ENCODE data around the gene CPZ. TPM values are rescaled to one million over a fixed set of nuclear protein-coding genes. Genes with fewer than 3 reads are reported as not detected.
A peak's percentile ranks its signal among the peaks of the same experiment; 100 is the strongest.

The CPZ gene
- polyA plus RNA-seq, 3 donors: not detected

GRCh38 chr4:8595237-8596087 lies 2.9 kb downstream of the CPZ start:
- DNase-seq: no peak
- intact Hi-C loops (cut with micrococcal nuclease): no loop called here
- peaks cover 26 to 41% (median 34%) of the 10 kb centered on the region in 3 donors for H3K27me3 Mint-ChIP-seq (ENCODE audit: low read depth in 3 of 3)

GRCh38 chr4:8596891-8597290 lies 4.3 kb downstream of the CPZ start:
- intact Hi-C loops (cut with micrococcal nuclease): no loop called here

More at GRCh38 chr4:8595237-8596087, 2.9 kb downstream of the CPZ start:
- Histone ChIP-seq H3K27ac (ENCODE audit: low read depth in 1 of 2, low read length in 2 of 2) (no peak overlapping the region), H3K27me3 (ENCODE audit: control insufficient read depth in 2 of 2, insufficient read depth in 2 of 2, low read length in 2 of 2) (peaks cover 2 to 29% of the 10 kb centered on the region in 2 donors), H3K79me2 (ENCODE audit: insufficient read depth, low read length) (no peaks in the 10 kb centered on the region), H2AFZ (ENCODE audit: insufficient read depth, low read depth, low read length, poor library complexity, severe bottlenecking) (no peak overlapping the region), H3K36me3 (replicated peaks in 1 of 2; ENCODE audit: control insufficient read depth in 1 of 2, insufficient read depth in 2 of 2, low read length in 2 of 2) (no peaks in the 10 kb centered on the region), H3K4me2 (replicated peaks; ENCODE audit: extremely low read depth, low read length, poor library complexity, severe bottlenecking) (no peak overlapping the region), H3K4me3 (replicated peaks in 1 of 3; ENCODE audit: low read depth in 2 of 3, low read length in 3 of 3) (no peak overlapping the region), H3K9ac (ENCODE audit: insufficient read depth, low read length, poor library complexity, severe bottlenecking) (no peak overlapping the region), H3K9me3 (replicated peaks in 1 of 2; ENCODE audit: control insufficient read depth in 1 of 2, insufficient read depth in 1 of 2, low read length in 2 of 2) (no peaks in the 10 kb centered on the region), H4K20me1 (ENCODE audit: insufficient read depth, low read length) (no peaks in the 10 kb centered on the region), H3K4me1 (ENCODE audit: control insufficient read depth in 1 of 2, insufficient read depth in 2 of 2, low read length in 2 of 2) (no peaks in the 10 kb centered on the region)
- H3K4me1 Mint-ChIP-seq: no peaks in the 10 kb centered on the region
- 84% methylated on average over 13 of the region's 16 CpGs for WGBS (ENCODE audit: insufficient coverage)
- no peak overlapping the region for H3K4me3 Mint-ChIP-seq
- H3K9me3 Mint-ChIP-seq: peaks cover 0 to 7% (median 0%) of the 10 kb centered on the region in 7 donors
- TF ChIP-seq CTCF (IDR thresholded peaks at IDR 0.05): no peak
- peak overlapping the region in 1 of 7 donors; percentile 41 for H3K27ac Mint-ChIP-seq
- no peaks in the 10 kb centered on the region for H3K36me3 Mint-ChIP-seq

More at GRCh38 chr4:8596891-8597290, 4.3 kb downstream of the CPZ start:
- Histone ChIP-seq H2AFZ (ENCODE audit: insufficient read depth, low read depth, low read length, poor library complexity, severe bottlenecking) (no peak overlapping the region), H4K20me1 (ENCODE audit: insufficient read depth, low read length) (no peaks in the 10 kb centered on the region), H3K79me2 (ENCODE audit: insufficient read depth, low read length) (no peaks in the 10 kb centered on the region), H3K27ac (ENCODE audit: low read depth in 1 of 2, low read length in 2 of 2) (no peak overlapping the region), H3K27me3 (ENCODE audit: control insufficient read depth in 2 of 2, insufficient read depth in 2 of 2, low read length in 2 of 2) (peaks cover 2 to 23% of the 10 kb centered on the region in 2 donors), H3K4me3 (replicated peaks in 1 of 3; ENCODE audit: low read depth in 2 of 3, low read length in 3 of 3) (no peak overlapping the region), H3K36me3 (replicated peaks in 1 of 2; ENCODE audit: control insufficient read depth in 1 of 2, insufficient read depth in 2 of 2, low read length in 2 of 2) (no peaks in the 10 kb centered on the region), H3K9ac (ENCODE audit: insufficient read depth, low read length, poor library complexity, severe bottlenecking) (no peak overlapping the region), H3K4me1 (ENCODE audit: control insufficient read depth in 1 of 2, insufficient read depth in 2 of 2, low read length in 2 of 2) (no peaks in the 10 kb centered on the region), H3K9me3 (replicated peaks in 1 of 2; ENCODE audit: control insufficient read depth in 1 of 2, insufficient read depth in 1 of 2, low read length in 2 of 2) (no peaks in the 10 kb centered on the region), H3K4me2 (replicated peaks; ENCODE audit: extremely low read depth, low read length, poor library complexity, severe bottlenecking) (no peak overlapping the region)
- H3K9me3 Mint-ChIP-seq: peaks cover 0 to 7% (median 0%) of the 10 kb centered on the region in 7 donors
- TF ChIP-seq CTCF (IDR thresholded peaks at IDR 0.05): no peak
- H3K27ac Mint-ChIP-seq: peak overlapping the region in 1 of 7 donors; percentile 50
- H3K36me3 Mint-ChIP-seq: no peaks in the 10 kb centered on the region
- H3K4me3 Mint-ChIP-seq: no peak overlapping the region
- no peaks in the 10 kb centered on the region for H3K4me1 Mint-ChIP-seq
- 86% methylated on average over 9 of the region's 9 CpGs for WGBS (ENCODE audit: insufficient coverage)
- peaks cover 16 to 27% (median 26%) of the 10 kb centered on the region in 3 donors for H3K27me3 Mint-ChIP-seq (ENCODE audit: low read depth in 3 of 3)
- no peak for DNase-seq
